GM10266 (cell line): Measurements from ENCODE around the gene ALK.

ENCODE experiments used
- DNase-seq: peaks from one replicate; pipeline ENCODE4 v3.0.0; 2012; ENCODE audit errors: extremely low spot score
- TF ChIP-seq, protein P1 (sequence below): IDR thresholded peaks from 2 replicates; pipeline ENCODE4 v1.5.1; 2012; ENCODE audit warnings: mild to moderate bottlenecking, low read depth; ENCODE audit not compliant: control insufficient read depth, insufficient read depth; ENCODE audit errors: missing control alignments

ALK gene

DNA sequence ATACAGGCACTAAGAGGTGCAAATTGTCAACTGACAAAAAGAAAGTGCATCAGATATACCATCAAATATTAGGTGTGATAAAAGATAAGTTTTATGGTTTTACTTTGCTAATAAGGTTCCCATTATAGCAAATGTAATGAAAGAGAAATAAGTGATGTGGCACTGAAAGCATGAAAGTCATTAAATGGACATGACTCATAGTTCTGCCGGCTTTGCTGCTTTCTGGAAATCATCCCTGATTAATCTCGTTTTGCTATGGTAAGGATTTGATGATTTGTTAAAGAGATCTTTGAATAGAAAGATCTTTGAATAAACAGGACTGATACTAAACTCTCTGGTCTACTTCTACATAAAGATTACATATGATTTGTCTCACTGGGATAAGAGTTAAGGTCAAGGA lies 733.5 kb downstream of the ALK start:
- TF ChIP-seq, protein P1, sequence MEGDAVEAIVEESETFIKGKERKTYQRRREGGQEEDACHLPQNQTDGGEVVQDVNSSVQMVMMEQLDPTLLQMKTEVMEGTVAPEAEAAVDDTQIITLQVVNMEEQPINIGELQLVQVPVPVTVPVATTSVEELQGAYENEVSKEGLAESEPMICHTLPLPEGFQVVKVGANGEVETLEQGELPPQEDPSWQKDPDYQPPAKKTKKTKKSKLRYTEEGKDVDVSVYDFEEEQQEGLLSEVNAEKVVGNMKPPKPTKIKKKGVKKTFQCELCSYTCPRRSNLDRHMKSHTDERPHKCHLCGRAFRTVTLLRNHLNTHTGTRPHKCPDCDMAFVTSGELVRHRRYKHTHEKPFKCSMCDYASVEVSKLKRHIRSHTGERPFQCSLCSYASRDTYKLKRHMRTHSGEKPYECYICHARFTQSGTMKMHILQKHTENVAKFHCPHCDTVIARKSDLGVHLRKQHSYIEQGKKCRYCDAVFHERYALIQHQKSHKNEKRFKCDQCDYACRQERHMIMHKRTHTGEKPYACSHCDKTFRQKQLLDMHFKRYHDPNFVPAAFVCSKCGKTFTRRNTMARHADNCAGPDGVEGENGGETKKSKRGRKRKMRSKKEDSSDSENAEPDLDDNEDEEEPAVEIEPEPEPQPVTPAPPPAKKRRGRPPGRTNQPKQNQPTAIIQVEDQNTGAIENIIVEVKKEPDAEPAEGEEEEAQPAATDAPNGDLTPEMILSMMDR = no peak
- DNase-seq = no peak

DNA sequence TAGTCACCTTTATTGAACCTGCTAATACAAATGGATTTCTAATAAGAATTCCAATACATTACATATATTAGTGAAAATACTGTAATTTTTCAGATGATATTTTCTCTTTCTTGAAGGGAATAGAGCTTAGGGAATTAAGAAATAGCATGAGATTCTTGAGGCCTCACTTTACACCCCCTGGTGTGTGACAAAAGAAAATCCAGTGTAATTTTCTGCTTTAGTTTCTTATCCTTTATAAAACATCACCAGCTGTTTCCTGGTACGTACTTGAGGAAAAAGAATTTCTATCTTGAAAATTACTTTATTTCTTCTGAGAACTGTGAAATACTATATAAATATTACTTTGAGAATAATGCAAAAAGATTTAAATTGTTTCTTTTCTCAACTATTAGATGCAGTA lies 734.6 kb downstream of the ALK start:
- TF ChIP-seq, protein P1 = no peak
- DNase-seq = no peak

DNA sequence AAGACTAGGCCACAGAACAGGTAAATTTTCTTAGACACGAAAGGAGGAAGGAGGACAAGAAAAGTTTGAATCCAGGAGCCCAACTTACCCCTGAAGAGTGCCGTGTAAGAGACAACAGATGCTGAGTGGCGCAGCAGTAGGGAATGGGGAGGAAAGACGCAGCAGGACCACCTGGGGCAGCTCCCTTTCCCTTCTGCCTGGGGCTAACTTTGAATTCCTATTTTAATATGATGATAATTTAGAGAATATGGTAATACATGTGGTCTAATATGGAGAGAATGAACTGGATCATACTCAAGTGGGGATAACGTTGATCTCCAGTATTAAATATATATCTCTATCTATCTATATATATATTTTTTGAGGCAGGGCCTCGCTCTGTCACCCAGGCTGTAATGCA lies 736.9 kb downstream of the ALK start:
- TF ChIP-seq, protein P1 = no peak
- DNase-seq = no peak

DNA sequence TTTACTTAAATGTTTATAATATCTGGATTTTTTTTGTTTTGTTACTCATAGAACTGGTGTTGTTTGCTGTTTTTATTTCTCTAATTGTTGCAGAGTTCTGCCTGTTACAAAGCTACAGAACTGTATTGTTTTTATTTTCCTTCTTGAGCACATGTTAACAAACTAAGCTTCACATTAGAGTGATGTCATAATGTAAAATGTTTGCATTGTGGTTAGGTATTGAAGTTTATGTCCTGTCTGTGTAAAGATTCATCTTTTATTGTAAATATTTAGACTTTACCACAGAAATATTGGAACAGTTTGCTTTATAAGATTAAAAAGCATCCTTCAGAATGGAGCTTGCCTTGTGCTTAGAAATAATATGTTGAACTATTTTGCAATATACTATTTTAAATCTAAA lies 738.5 kb downstream of the ALK start:
- TF ChIP-seq, protein P1 = no peak
- DNase-seq = no peak

DNA sequence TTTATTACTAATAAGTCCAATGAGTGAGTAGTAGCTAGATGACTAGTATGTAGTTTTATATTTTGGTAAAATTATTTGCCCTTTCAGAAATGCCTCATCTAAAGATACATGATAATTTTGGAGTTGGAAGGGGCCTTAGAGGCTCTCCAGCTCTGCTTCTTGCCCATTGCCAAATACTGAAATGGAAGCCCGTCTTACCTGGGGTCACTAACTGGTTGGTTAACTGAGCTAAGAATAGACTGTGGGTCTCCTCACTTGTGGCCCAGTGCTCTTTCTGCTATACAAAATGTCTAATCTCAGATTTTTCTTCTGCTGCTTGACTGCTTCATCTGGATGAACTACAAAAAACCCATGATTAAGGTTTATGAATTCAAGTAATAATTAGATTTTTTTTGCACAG lies 739.1 kb downstream of the ALK start:
- no peak for DNase-seq

DNA sequence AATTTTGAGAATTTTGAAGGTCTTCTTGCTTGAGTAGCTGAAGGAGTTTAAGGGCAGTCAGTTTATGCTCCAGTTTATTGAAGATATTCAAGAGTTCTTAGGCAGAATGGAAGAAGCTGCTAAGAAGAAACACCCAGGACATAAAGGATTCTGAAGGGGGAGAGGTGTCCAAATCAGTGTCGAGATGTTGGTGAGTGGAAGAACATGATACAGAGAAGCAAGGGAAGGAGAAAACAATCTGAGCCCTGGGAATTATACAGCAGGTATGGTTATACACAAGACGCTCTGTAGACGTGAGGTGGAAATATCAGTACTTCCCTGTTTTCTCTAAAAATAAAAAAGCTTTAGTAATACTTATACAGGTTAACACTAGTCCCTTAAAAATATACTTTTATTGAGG lies 746.0 kb downstream of the ALK start:
- no peak for DNase-seq
- TF ChIP-seq, protein P1 = no peak

More for the DNA sequence above, 739.1 kb downstream of the ALK start:
- TF ChIP-seq, protein P1 = no peak

DNA sequence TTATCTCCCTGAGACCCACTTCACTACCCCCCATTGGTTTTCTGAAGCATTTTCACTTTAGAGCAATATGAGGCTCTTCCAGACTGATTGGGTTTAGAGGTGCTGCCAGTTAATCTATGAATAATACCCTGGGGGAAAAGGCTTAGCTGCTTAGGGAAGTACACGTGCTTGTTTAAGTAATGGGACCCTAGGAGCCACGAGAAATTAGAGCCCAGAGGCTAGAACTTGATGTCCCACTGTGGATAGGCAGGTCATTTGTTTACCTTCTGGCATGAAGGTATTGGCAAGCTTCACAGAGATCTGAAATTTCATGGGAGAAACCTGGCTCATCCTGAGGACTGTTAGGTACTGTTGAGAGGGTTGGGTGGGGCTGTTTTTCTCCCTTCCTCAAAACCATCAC lies 746.4 kb downstream of the ALK start:
- TF ChIP-seq, protein P1 = no peak
- no peak for DNase-seq
